GM10266 (cell line): Measurements from ENCODE around the gene MALRD1.

ENCODE experiments used
- DNase-seq: peaks from one replicate; pipeline ENCODE4 v3.0.0; 2012; ENCODE audit errors: extremely low spot score
- CTCF ChIP-seq: IDR thresholded peaks from 2 replicates; pipeline ENCODE4 v1.5.1; 2012; ENCODE audit warnings: mild to moderate bottlenecking, low read depth; ENCODE audit not compliant: control insufficient read depth, insufficient read depth; ENCODE audit errors: missing control alignments

Gene MALRD1

DNA sequence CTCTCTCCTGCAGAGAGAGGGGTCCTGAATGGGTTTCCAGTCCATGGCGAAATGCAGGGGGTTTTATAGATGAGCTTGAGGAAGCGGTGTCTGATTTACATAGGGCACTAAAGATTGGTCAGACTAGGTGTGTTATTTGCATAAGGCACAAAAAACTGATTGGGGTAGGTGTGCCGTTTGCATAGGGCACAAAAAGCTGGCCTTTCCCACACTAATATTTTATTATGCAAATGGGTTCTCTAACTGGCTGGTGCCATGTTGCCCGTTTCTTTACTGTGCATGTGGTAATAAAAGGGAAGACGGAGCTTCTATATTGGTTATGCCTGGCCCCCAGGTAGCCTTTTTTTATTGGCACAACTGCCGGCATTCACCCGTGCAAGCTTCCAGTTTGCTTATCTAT lies 50.2 kb downstream of the MALRD1 start:
- DNase-seq = no peak
- TF ChIP-seq CTCF = no peak

DNA sequence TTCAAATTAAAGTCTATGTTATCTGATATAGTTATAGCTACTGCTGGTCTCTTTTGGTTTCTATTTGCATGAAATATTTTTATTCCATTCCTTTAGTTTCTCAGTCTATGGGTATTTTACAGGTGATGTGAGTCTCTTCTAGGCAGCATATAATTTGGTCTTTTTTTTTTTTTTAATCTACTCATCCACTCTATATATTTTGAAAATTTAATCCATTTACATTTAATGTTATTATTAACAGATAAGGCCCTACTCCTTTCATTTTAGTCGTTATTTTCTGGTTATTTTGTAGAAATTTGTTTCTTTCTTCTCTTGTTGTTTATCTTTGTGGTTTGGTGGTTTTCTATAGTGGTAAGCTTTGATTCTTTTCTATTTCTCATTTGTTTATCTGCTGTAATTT lies 58.8 kb downstream of the MALRD1 start:
- TF ChIP-seq CTCF = no peak
- no peak for DNase-seq

GRCh38 chr10:19111501-19112267 lies 63.1 kb downstream of the MALRD1 start:
- no peak for TF ChIP-seq CTCF
- DNase-seq = no peak

GRCh38 chr10:19117438-19117837 lies 68.8 kb downstream of the MALRD1 start:
- no peak for DNase-seq
- TF ChIP-seq CTCF = no peak

DNA sequence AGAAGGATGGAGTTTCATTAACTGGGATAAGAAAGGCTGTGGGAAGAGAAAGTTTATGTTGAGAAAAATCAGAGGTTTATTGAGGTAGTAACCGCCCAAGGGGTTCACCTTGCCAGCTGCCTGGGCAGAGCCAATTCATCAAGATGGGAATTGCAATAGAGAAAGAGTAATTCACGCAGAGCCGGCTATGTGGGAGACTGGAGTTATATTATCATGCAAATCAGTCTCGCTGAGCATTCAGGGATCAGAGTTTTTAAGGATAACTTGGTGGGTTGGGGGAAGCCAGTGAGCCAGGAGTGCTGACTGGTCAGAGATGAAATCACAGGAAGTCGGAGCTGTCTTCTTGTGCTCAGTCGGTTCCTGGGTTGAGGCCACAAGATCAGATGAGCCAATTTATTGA lies 70.6 kb downstream of the MALRD1 start:
- DNase-seq = no peak
- TF ChIP-seq CTCF = no peak

DNA sequence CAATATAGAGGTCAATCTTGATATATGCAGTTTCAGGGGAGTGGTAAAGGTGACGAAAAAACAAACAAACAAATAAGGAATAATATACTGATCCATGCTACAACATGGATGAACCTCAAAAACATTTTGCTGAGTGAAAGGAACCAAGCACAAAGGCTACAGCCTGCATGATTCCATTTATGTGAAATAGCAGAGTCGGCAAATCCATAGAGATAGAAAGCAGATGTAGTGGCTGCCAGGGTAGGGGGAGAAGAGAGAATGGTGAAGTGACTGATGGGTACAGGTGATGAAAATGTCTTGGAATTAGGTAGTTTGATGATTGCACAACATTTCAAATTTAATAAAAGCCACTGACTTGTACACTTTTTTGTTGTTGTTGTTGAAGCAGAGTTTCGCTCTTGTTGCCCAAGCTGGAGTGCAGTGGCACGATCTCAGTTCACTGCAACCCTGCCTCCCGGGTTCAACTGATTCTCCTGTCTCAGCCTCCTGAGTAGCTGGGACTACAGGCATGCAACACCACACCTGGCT lies 71.8 kb downstream of the MALRD1 start:
- no peak for TF ChIP-seq CTCF
- no peak for DNase-seq

DNA sequence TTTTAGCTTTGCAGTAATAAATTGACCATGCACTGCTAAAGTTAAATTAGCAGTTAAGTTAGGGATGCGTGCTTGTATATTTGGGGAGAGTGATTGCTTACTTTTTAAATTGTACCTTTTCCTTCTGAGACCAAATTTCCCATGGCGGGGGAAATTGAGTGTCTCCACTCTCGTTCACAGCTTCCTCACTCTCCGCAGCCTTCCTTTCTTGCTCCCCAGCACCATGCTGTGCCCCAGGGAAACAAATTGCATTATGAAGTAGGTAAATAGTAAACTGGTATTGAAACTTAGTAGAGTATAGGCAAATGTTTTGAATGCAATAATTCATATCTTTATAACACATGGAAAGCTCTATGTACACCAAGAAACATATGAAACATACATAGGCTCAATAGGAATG lies 85.4 kb downstream of the MALRD1 start:
- no peak for TF ChIP-seq CTCF
- no peak for DNase-seq
